Measurements from ENCODE around the gene JSRP1.

JSRP1 gene

GRCh38 chr19:2231621-2232221, 24.5 kb downstream of the JSRP1 start:
- Mint-ChIP-seq H3K4me3 (no peak overlapping the region), H3K27me3 (peaks cover 4% of the 10 kb centered on the region)

GRCh38 chr19:2230807-2231533, 25.2 kb downstream of the JSRP1 start:
- Mint-ChIP-seq H3K27ac (no peak overlapping the region), H3K36me3 (peaks cover 33% of the 10 kb centered on the region), H3K27me3 (no peaks in the 10 kb centered on the region), H3K9me3 (no peaks in the 10 kb centered on the region), H3K4me1 (peaks cover 20% of the 10 kb centered on the region), H3K4me3 (no peak overlapping the region)
- CTCF ChIA-PET = interaction anchor here (1.3 kb wide), 1 partner anchor 15 kb away, joined by 4 read pairs; no protein-coding TSS in a partner anchor
- no peak for DNase-seq

More at GRCh38 chr19:2231621-2232221, 24.5 kb downstream of the JSRP1 start:
- H3K9me3 Mint-ChIP-seq = no peaks in the 10 kb centered on the region
- peaks cover 22% of the 10 kb centered on the region for H3K4me1 Mint-ChIP-seq
- CTCF ChIA-PET = interaction anchor here (1.3 kb wide), 1 partner anchor 16 kb away, joined by 4 read pairs; no protein-coding TSS in a partner anchor
- no peak overlapping the region for H3K27ac Mint-ChIP-seq
- DNase-seq = no peak
- H3K36me3 Mint-ChIP-seq = peaks cover 36% of the 10 kb centered on the region

GRCh38 chr19:2230033-2230531, 26.1 kb downstream of the JSRP1 start:
- no peak overlapping the region for H3K4me3 Mint-ChIP-seq
- H3K27ac Mint-ChIP-seq = no peak overlapping the region
- CTCF ChIA-PET = interaction anchor here (1.3 kb wide), 1 partner anchor 14 kb away, joined by 4 read pairs; no protein-coding TSS in a partner anchor
- H3K27me3 Mint-ChIP-seq = no peaks in the 10 kb centered on the region
- no peak for DNase-seq
- H3K9me3 Mint-ChIP-seq = no peaks in the 10 kb centered on the region
- H3K4me1 Mint-ChIP-seq = peaks cover 17% of the 10 kb centered on the region
- H3K36me3 Mint-ChIP-seq = peaks cover 35% of the 10 kb centered on the region

GRCh38 chr19:2229103-2230032, 26.8 kb downstream of the JSRP1 start:
- CTCF ChIA-PET = no interaction called here
- Mint-ChIP-seq H3K27ac (no peak overlapping the region), H3K4me1 (peaks cover 10% of the 10 kb centered on the region)

GRCh38 chr19:2228157-2229030, 27.8 kb downstream of the JSRP1 start:
- Mint-ChIP-seq H3K9me3 (no peaks in the 10 kb centered on the region), H3K4me1 (peaks cover 7% of the 10 kb centered on the region), H3K27me3 (no peaks in the 10 kb centered on the region), H3K27ac (no peak overlapping the region), H3K4me3 (no peak overlapping the region), H3K36me3 (peaks cover 41% of the 10 kb centered on the region)
- CTCF ChIA-PET = interaction anchor here (0.7 kb wide), 1 partner anchor 40 kb away, joined by 3 read pairs; no protein-coding TSS in a partner anchor
- no peak for DNase-seq

More at GRCh38 chr19:2229103-2230032, 26.8 kb downstream of the JSRP1 start:
- DNase-seq = no peak
- H3K9me3 Mint-ChIP-seq = no peaks in the 10 kb centered on the region
- no peaks in the 10 kb centered on the region for H3K27me3 Mint-ChIP-seq
- no peak overlapping the region for H3K4me3 Mint-ChIP-seq
- H3K36me3 Mint-ChIP-seq = peaks cover 40% of the 10 kb centered on the region

- Mint-ChIP-seq H3K9me3 (no peaks in the 10 kb centered on the region), H3K27me3 (no peaks in the 10 kb centered on the region), H3K36me3 (peaks cover 39% of the 10 kb centered on the region), H3K4me3 (no peak overlapping the region), H3K27ac (no peak overlapping the region), H3K4me1 (peaks cover 4% of the 10 kb centered on the region)
- no peak for DNase-seq
- CTCF ChIA-PET = interaction anchor here (0.7 kb wide), 1 partner anchor 40 kb away, joined by 3 read pairs; no protein-coding TSS in a partner anchor
Measured at GRCh38 chr19:2227415-2228156, 28.6 kb downstream of the JSRP1 start.

- H3K27ac Mint-ChIP-seq = no peak overlapping the region
- H3K27me3 Mint-ChIP-seq = no peaks in the 10 kb centered on the region
- H3K4me3 Mint-ChIP-seq = no peak overlapping the region
- H3K4me1 Mint-ChIP-seq = peaks cover 4% of the 10 kb centered on the region
- no peaks in the 10 kb centered on the region for H3K9me3 Mint-ChIP-seq
- peaks cover 36% of the 10 kb centered on the region for H3K36me3 Mint-ChIP-seq
- DNase-seq = no peak
- CTCF ChIA-PET = no interaction called here
Measured at GRCh38 chr19:2226840-2227360, 29.3 kb downstream of the JSRP1 start.

- DNase-seq = no peak
- CTCF ChIA-PET = no interaction called here
- Mint-ChIP-seq H3K27ac (no peak overlapping the region), H3K4me3 (no peak overlapping the region), H3K9me3 (no peaks in the 10 kb centered on the region), H3K36me3 (peaks cover 38% of the 10 kb centered on the region), H3K27me3 (no peaks in the 10 kb centered on the region), H3K4me1 (peaks cover 4% of the 10 kb centered on the region)
Measured at GRCh38 chr19:2226051-2226839, 30.0 kb downstream of the JSRP1 start.

GRCh38 chr19:2225415-2226050, 30.7 kb downstream of the JSRP1 start:
- CTCF ChIA-PET = no interaction called here
- Mint-ChIP-seq H3K36me3 (peaks cover 41% of the 10 kb centered on the region), H3K4me1 (peaks cover 4% of the 10 kb centered on the region), H3K4me3 (no peak overlapping the region), H3K27ac (no peak overlapping the region), H3K27me3 (no peaks in the 10 kb centered on the region), H3K9me3 (no peaks in the 10 kb centered on the region)
- DNase-seq = no peak

GRCh38 chr19:2224754-2225349, 31.4 kb downstream of the JSRP1 start:
- no peak overlapping the region for H3K4me3 Mint-ChIP-seq
- DNase-seq = no peak
- H3K36me3 Mint-ChIP-seq = peaks cover 40% of the 10 kb centered on the region
- CTCF ChIA-PET = no interaction called here
- H3K9me3 Mint-ChIP-seq = no peaks in the 10 kb centered on the region
- H3K4me1 Mint-ChIP-seq = peaks cover 4% of the 10 kb centered on the region
- H3K27ac Mint-ChIP-seq = peak overlapping the region; percentile 55
- no peaks in the 10 kb centered on the region for H3K27me3 Mint-ChIP-seq

GRCh38 chr19:2223959-2224358, 32.3 kb downstream of the JSRP1 start:
- H3K27me3 Mint-ChIP-seq = no peaks in the 10 kb centered on the region
- H3K9me3 Mint-ChIP-seq = no peaks in the 10 kb centered on the region
- peaks cover 4% of the 10 kb centered on the region for H3K4me1 Mint-ChIP-seq
- H3K4me3 Mint-ChIP-seq = no peak overlapping the region
- DNase-seq = no peak
- CTCF ChIA-PET = no interaction called here
- H3K27ac Mint-ChIP-seq = no peak overlapping the region
- peaks cover 35% of the 10 kb centered on the region for H3K36me3 Mint-ChIP-seq

Measured in activated naive CD4-positive, alpha-beta T cell treated with anti-CD3 and anti-CD28 coated beads, Interleukin-2, amount 10 ng/mL, durations not matched to agents 7 days and 5 days (primary cell).